Retinal pigment epithelial cell (primary cell): ENCODE measurements around the gene MIPOL1.

Experiments
- DNase-seq: peaks from one replicate; pipeline ENCODE4 v3.0.0-alpha.2; 2010; ENCODE audit warnings: low read depth
- H3K4me3 ChIP-seq: 2 replicates; pipeline ENCODE4 v1.5.1; 2011; ENCODE audit warnings: mild to moderate bottlenecking, low read length, control low read depth, moderate library complexity
- TF ChIP-seq, protein P1 (sequence below): conservative IDR thresholded peaks from 2 replicates; pipeline ENCODE4 v1.5.1; 2011; ENCODE audit warnings: low read depth, low read length, control low read depth, inconsistent platforms

The MIPOL1 gene

DNA sequence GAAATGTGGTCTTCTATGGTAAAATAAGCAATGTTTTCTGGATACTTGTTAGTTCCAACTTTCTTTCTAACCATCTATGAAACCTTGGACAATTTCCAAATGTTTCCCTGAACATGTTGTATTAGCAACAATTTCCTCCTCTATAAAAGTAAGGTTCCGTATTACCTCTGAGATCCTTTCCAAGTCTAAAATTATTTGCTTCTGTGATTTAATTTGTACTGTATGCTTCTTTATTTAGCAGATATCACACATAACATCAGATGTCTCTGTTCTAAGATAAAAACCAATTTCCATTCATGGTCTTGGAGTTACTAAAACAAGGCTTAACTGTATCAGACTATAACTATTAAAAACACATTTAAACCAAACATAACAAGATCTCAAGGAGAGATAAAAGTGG is 220.1 kb downstream of the MIPOL1 start:
- TF ChIP-seq, protein P1, sequence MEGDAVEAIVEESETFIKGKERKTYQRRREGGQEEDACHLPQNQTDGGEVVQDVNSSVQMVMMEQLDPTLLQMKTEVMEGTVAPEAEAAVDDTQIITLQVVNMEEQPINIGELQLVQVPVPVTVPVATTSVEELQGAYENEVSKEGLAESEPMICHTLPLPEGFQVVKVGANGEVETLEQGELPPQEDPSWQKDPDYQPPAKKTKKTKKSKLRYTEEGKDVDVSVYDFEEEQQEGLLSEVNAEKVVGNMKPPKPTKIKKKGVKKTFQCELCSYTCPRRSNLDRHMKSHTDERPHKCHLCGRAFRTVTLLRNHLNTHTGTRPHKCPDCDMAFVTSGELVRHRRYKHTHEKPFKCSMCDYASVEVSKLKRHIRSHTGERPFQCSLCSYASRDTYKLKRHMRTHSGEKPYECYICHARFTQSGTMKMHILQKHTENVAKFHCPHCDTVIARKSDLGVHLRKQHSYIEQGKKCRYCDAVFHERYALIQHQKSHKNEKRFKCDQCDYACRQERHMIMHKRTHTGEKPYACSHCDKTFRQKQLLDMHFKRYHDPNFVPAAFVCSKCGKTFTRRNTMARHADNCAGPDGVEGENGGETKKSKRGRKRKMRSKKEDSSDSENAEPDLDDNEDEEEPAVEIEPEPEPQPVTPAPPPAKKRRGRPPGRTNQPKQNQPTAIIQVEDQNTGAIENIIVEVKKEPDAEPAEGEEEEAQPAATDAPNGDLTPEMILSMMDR: no peak
- H3K4me3 ChIP-seq: no peak overlapping the region

DNA sequence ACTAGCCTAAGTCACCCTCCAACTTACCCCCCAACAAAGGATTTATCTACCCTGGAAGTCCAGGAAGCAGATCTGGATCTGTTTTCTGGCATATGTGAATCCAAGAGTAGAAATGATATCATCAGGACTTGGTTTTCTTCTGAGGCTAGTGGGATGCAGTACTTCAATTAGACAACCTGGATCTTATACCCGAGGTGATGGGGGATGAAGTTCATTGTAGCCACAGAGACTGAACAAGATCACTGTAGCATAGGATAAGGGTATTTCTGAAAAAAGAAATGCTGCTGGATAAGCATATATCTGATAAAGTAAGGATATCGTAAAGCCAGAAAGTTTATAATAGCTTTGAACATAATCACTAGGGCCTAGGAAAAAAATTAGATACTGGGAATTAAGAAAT is 222.9 kb downstream of the MIPOL1 start:
- DNase-seq: no peak
- TF ChIP-seq, protein P1: no peak
- H3K4me3 ChIP-seq: no peak overlapping the region

More for the DNA sequence above, 220.1 kb downstream of the MIPOL1 start:
- no peak for DNase-seq

DNA sequence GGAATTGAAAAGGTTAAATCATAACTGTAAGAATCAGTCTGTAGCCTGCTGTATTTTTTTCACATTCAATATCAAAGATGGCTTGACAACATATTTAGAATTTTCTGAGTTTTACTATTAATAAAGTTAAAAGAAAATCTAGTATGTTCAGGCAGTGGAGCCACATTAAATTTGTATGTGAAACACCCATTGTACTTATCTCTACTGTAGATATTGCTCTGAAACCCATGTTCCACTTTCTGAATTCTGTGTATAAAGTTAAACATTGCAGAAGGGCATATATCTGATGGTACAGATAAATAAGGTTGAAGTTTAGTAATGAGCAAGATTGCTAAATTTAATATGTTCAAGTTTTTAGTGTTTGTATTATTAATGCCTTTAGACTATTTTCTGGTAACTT is 224.6 kb downstream of the MIPOL1 start:
- TF ChIP-seq, protein P1: no peak
- H3K4me3 ChIP-seq: no peak overlapping the region
- no peak for DNase-seq

DNA sequence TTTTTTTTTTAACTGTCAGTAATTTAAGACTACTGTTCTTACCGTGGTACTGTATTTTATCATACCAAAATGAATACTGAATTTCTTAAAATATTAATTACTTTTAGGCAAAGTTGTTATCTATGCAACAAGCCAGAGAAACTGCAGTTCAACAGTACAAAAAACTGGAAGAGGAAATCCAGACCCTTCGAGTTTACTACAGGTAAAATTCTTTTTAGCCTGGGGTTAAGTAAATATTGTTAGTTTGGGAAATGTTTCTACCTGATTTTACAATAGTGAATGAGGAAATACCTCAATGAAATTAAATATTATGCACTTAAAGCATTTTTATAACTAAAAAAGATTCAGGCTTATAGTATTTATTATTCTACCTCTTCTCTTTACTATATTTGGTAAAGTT is 225.0 kb downstream of the MIPOL1 start:
- TF ChIP-seq, protein P1: no peak
- DNase-seq: no peak
- H3K4me3 ChIP-seq: no peak overlapping the region

DNA sequence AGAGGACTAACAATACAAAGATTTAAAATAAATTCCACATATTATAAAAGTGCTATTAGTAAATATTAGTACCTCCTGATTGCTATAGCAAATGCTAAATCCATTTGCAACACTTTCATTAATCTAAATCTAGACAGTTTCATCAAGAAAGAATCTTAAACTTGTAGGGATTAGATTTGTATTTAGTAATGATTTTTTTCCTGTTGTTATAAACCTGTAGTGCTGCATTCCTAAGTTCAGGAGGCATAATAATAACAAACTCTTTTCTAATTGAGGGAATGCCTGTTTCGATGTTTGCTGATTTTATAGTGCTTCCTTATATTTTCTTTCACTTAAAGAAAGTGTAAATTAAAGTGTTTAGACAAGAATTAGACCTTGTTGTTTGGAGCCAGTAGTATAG is 231.2 kb downstream of the MIPOL1 start:
- DNase-seq: peak; percentile 21
- TF ChIP-seq, protein P1: no peak
- H3K4me3 ChIP-seq: no peak overlapping the region

DNA sequence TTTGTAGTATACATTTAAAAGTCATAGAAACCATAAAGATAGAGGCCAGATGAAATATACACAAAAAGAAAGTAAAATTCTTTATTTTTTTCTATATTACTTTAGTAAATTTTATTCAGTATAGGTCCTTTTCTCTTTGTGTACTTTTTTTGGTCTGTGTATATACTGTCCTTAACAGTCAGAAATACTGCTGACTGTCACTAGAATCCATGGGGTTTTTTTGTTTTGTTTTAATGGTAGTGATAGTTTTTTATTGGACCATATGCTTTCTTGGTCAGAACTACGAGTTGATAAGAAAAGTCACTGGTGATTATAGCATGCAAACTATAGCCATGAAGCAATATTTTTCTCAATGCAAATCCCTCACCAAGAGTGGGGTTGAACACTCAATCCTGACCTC is 231.9 kb downstream of the MIPOL1 start:
- no peak for DNase-seq
- no peak overlapping the region for H3K4me3 ChIP-seq
- TF ChIP-seq, protein P1: no peak

DNA sequence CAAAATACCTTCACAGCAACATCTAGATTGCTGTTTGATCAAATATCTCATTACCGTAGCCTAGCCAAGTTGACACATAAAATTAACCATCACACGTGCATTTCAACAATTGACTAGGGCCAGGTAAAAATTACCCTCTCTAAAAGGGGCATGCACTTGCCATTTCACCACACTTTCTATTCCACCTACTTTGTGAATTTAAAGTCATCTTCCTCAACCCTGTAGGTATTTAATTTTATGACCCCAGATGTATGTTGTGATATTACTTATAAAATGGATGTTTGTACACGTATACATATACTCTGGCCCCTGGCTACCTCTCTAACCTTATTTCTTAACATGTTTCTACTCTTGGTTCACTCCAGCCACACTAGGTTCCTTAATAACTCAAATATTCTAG is 237.1 kb downstream of the MIPOL1 start:
- no peak for DNase-seq
- no peak overlapping the region for H3K4me3 ChIP-seq
- TF ChIP-seq, protein P1: no peak
